ENCODE data around the gene KRT13.
A peak's percentile ranks its signal among the peaks of the same experiment; 100 is the strongest.

Gene KRT13

GRCh38 chr17:41480581-41480980 is 24.8 kb downstream of the KRT13 start:
- DNase-seq (ENCODE audit: low read depth in 1 of 2, low spot score in 1 of 2), result no peak
- no peaks in the 10 kb centered on the region for H3K27me3 ChIP-seq (ENCODE audit: insufficient read depth, poor library complexity, severe bottlenecking)
- H3K4me3 ChIP-seq (replicated peaks; ENCODE audit: insufficient read depth, low read length), result no peak overlapping the region
- TF ChIP-seq REST (IDR thresholded peaks at IDR 0.05; ENCODE audit: insufficient replicate concordance, low read depth) (no peak), GABPA (IDR thresholded peaks at IDR 0.05; ENCODE audit: low read depth) (no peak), SPI1 (IDR thresholded peaks at IDR 0.05; ENCODE audit: borderline replicate concordance, low read depth) (no peak), POLR2AphosphoS5 (IDR thresholded peaks at IDR 0.05; ENCODE audit: low read depth) (no peak)
- TF ChIP-seq, protein P1, sequence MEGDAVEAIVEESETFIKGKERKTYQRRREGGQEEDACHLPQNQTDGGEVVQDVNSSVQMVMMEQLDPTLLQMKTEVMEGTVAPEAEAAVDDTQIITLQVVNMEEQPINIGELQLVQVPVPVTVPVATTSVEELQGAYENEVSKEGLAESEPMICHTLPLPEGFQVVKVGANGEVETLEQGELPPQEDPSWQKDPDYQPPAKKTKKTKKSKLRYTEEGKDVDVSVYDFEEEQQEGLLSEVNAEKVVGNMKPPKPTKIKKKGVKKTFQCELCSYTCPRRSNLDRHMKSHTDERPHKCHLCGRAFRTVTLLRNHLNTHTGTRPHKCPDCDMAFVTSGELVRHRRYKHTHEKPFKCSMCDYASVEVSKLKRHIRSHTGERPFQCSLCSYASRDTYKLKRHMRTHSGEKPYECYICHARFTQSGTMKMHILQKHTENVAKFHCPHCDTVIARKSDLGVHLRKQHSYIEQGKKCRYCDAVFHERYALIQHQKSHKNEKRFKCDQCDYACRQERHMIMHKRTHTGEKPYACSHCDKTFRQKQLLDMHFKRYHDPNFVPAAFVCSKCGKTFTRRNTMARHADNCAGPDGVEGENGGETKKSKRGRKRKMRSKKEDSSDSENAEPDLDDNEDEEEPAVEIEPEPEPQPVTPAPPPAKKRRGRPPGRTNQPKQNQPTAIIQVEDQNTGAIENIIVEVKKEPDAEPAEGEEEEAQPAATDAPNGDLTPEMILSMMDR (IDR thresholded peaks at IDR 0.05; ENCODE audit: insufficient read depth, low read length), result no peak
- H3K27ac ChIP-seq (replicated peaks), result no peak overlapping the region

GRCh38 chr17:41480136-41480535 is 25.3 kb downstream of the KRT13 start:
- Histone ChIP-seq H3K4me3 (replicated peaks; ENCODE audit: insufficient read depth, low read length) (no peak overlapping the region), H3K27ac (replicated peaks) (no peak overlapping the region), H3K27me3 (ENCODE audit: insufficient read depth, poor library complexity, severe bottlenecking) (no peaks in the 10 kb centered on the region)
- DNase-seq (ENCODE audit: low read depth in 1 of 2, low spot score in 1 of 2), result no peak
- TF ChIP-seq SPI1 (IDR thresholded peaks at IDR 0.05; ENCODE audit: borderline replicate concordance, low read depth) (peak; percentile 35; the same call in 1 of the 2 replicates), REST (IDR thresholded peaks at IDR 0.05; ENCODE audit: insufficient replicate concordance, low read depth) (no peak)

DNA sequence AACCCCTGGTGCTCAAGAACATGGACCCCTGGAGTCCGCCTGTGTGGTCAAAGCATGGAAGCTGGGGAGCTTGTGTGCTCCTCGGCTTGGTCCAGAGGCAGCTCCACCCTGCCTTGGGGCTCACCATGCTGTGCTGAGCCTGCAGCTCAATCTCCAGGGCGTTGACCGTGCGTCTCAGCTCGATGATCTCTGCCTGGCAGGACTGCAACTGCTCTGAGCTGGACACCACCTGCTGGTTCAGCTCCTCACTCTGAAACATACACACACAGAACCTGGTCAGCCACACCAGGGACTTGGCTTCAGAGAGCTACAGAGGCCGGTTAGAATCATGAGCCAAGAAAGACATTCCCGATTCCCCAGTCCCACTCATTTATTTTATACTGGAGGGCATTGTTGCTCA is 27.2 kb downstream of the KRT13 start:
- DNase-seq (ENCODE audit: low read depth in 1 of 2, low spot score in 1 of 2), result no peak
- no peak overlapping the region for H3K4me3 ChIP-seq (replicated peaks; ENCODE audit: insufficient read depth, low read length)
- no peaks in the 10 kb centered on the region for H3K27me3 ChIP-seq (ENCODE audit: insufficient read depth, poor library complexity, severe bottlenecking)
- H3K27ac ChIP-seq (replicated peaks), result no peak overlapping the region
- TF ChIP-seq, protein P1 (IDR thresholded peaks at IDR 0.05; ENCODE audit: insufficient read depth, low read length), result no peak

- DNase-seq (ENCODE audit: low read depth in 1 of 2, low spot score in 1 of 2), result no peak
- no peaks in the 10 kb centered on the region for H3K27me3 ChIP-seq (ENCODE audit: insufficient read depth, poor library complexity, severe bottlenecking)
- H3K4me3 ChIP-seq (replicated peaks; ENCODE audit: insufficient read depth, low read length), result no peak overlapping the region
- TF ChIP-seq, protein P1 (IDR thresholded peaks at IDR 0.05; ENCODE audit: insufficient read depth, low read length), result no peak
- TF ChIP-seq SPI1 (IDR thresholded peaks at IDR 0.05; ENCODE audit: borderline replicate concordance, low read depth) (no peak), POLR2AphosphoS5 (IDR thresholded peaks at IDR 0.05; ENCODE audit: low read depth) (no peak), REST (IDR thresholded peaks at IDR 0.05; ENCODE audit: insufficient replicate concordance, low read depth) (no peak)
- H3K27ac ChIP-seq (replicated peaks), result no peak overlapping the region
Observed at GRCh38 chr17:41476866-41477815, 28.3 kb downstream of the KRT13 start.
